Measurements from ENCODE around the gene ILF3.

Gene ILF3

GRCh38 chr19:10737722-10738121 is 83.6 kb downstream of the ILF3 start:
- DNase-seq = no peak

GRCh38 chr19:10740798-10741197 is 86.7 kb downstream of the ILF3 start:
- no peak for DNase-seq

Data from inflammatory macrophage treated with lipopolysaccharide for 1 hour (primary cell).